Fibroblast of villous mesenchyme (primary cell): ENCODE measurements around the gene ABHD17B. TPM values are rescaled to one million over a fixed set of nuclear protein-coding genes. Genes with fewer than 3 reads are reported as not detected.

Experiments
- DNase-seq: peaks from one replicate; pipeline ENCODE4 v3.0.0-alpha.2; 2010; ENCODE audit warnings: low read depth
- H3K4me3 ChIP-seq: 2 replicates; pipeline ENCODE4 v1.5.1; 2011; ENCODE audit warnings: low read depth, mild to moderate bottlenecking, low read length
- CTCF ChIP-seq: IDR thresholded peaks from 2 replicates; pipeline ENCODE4 v1.5.1; 2012; ENCODE audit warnings: low read depth, mild to moderate bottlenecking, low read length; ENCODE audit not compliant: insufficient read depth
- small RNA-seq: library from RNA; depleted of rRNA; stranded (forward); fragments of <200 nt; gene quantifications from one replicate; pipeline ENCODE3, GENCODE V24; 2012
- total RNA-seq: library from RNA; depleted of rRNA; stranded (reverse); fragments of >200 nt; gene quantifications from 2 replicates; pipeline ENCODE4 v1.2.3, GENCODE V29; 2012

Gene ABHD17B
- total RNA-seq, 1 donor = 27.2 TPM

DNA sequence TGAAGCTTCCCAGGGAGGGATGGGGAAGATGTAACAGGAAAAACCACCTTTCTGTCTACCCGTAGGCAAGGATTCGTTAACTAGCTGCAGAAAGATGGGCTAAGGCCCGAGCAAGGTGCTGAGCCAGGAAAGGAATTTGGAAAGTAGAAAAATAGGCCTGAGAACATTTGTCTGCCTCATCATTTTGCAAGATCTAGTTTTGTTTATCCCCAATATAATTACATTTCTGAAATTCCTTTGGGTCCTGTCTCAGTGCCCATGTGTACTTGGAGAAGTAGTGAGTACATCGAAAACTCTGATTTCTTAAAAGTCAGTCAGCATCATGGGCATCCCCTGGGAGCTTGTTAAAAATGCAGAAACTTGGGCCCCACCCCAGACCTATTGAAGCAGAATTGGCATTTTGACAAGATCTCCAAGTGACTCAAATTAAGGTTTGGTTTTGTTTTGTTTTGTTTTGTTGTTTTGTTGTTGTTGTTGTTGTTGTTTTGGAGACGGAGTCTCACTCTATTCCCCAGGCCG lies 90.5 kb downstream of the ABHD17B start:
- TF ChIP-seq CTCF = no peak
- no peak overlapping the region for H3K4me3 ChIP-seq
- no peak for DNase-seq

DNA sequence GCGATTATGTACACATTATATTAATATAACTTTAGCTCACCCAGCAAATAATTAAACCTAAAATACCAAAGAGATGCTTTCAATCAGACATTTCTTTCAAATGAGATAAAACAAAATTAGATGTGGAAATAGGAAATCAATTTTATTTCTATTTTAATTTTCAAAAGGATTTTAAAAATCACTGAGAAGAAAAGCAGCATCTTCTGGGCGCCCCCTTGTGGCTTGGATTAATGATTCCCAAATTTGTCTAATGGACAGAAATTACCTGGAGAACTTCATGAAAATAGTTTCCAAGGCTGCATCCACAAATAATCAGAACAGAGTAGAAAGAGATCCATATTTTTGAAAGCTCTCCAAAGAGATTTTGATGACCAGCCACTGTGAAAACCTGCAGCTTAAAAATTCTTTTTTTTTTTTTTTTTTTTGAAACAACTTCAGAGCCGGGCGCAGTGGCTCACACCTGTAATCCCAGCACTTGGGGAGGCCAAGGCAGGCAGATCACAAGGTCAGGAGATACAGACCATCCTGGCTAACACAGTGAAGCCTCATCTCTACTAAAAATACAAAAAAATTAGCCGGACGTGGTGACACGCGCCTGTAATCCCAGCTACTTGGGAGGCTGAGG lies 91.8 kb downstream of the ABHD17B start:
- H3K4me3 ChIP-seq = no peak overlapping the region
- peak; percentile 77 for TF ChIP-seq CTCF
- peak; percentile 42 for DNase-seq

GRCh38 chr9:71816916-71817451 lies 94.0 kb downstream of the ABHD17B start:
- no peak for TF ChIP-seq CTCF
- no peak overlapping the region for H3K4me3 ChIP-seq
- no peak for DNase-seq

Small RNA genes within 50 kb of the gene (small RNA-seq; reads per million reads assigned to genes)
- not detected for gene RF00019

Other genes starting within 250 kb of the ABHD17B start
- 153 and 180 TPM in 2 replicates for gene CEMIP2, start 142.7 kb downstream of the ABHD17B start, total RNA-seq
- gene C9orf85, start 446 bp upstream of the ABHD17B start, total RNA-seq = 9.7 and 16.4 TPM in 2 replicates
- not detected in 2 replicates for gene C9orf57, start 149.4 kb upstream of the ABHD17B start, total RNA-seq
- gene GDA, start 238.2 kb upstream of the ABHD17B start, total RNA-seq = 0.97 and 4.3 TPM in 2 replicates